Adrenal gland (tissue), 12 donors: ENCODE results near the gene PPP2R5B. TPM values are rescaled to one million over a fixed set of nuclear protein-coding genes. Genes with fewer than 3 reads are reported as not detected.

ENCODE experiments used
- DNase-seq, 7 donors: peaks; one replicate each; pipeline ENCODE4 v3.0.0-alpha.2; 2019 to 2020
- H3K27ac ChIP-seq, 5 donors: fragments of 200-600 bp; sonication (generic) in 4 of 5; 1 replicate in 3 of 5; 2 replicates in 2 of 5; pipeline versions ENCODE4 v1.5.1 to v1.8.0; 2016 to 2020; ENCODE audit warnings: mild to moderate bottlenecking in 1 of 5
- H3K27me3 ChIP-seq: fragments of 200-600 bp; 2 replicates; pipeline ENCODE4 v1.8.0; 2021
- H3K36me3 ChIP-seq, 2 donors: fragments of 200-600 bp; replicated peaks in 1 of 2; 1 replicate in 1 of 2; 2 replicates in 1 of 2; pipeline versions ENCODE4 v1.5.1 to v1.8.0; 2018 to 2022
- H3K4me1 ChIP-seq, 2 donors: fragments of 200-600 bp; replicated peaks in 1 of 2; 1 replicate in 1 of 2; 2 replicates in 1 of 2; pipeline versions ENCODE4 v1.5.1 to v1.8.0; 2018 to 2021
- H3K4me3 ChIP-seq, 4 donors: fragments of 200-600 bp; sonication (generic) in 3 of 4; one replicate each; pipeline ENCODE4 v1.5.1; 2016 to 2018
- H3K9me3 ChIP-seq, 3 donors: fragments of 200-600 bp; sonication (generic) in 1 of 3; replicated peaks in 1 of 3; 1 replicate in 2 of 3; 2 replicates in 1 of 3; pipeline versions ENCODE4 v1.5.1 to v1.8.0; 2016 to 2021
- POLR2A ChIP-seq, 2 donors: fragments of 450-650 bp; IDR thresholded peaks; one replicate each; pipeline ENCODE4 v1.6.1; 2017; ENCODE audit warnings: antibody characterized with exemption in 2 of 2, mild to moderate bottlenecking in 2 of 2, moderate library complexity in 1 of 2
- WGBS, 4 donors: extraction: QIAGEN DNeasy Blood & Tissue Kit in 2 of 4; methylation state at CpG; one replicate each; pipeline versions ENCODE4 v1.1.5 to v1.1.7; 2013 to 2017; 5-methylcytosine and 5-hydroxymethylcytosine counted together
- intact Hi-C, 2 donors: fragments of 100-400 bp; cut with DNase I; formaldehyde crosslinking; loops; one replicate each; pipeline versions ENCODE4 v1.14.1 to v1.15.0; 2022 to 2023
- polyA plus RNA-seq, 3 donors: library from polyadenylated mRNA; stranded (reverse); fragments of 200-250 nt in 2 of 3; fragments of 350-450 nt in 1 of 3; fragmentation: Illumina TruSeq in 1 of 3; extraction: RNeasy Lipid Tissue Mini Kit (QIAGEN cat#74804) in 1 of 3; gene quantifications; one replicate each; pipeline ENCODE4 v1.2.3, GENCODE V29; 2013 to 2014
- total RNA-seq, 9 donors: library from RNA; depleted of rRNA in 4 of 9; stranded (reverse); fragments of >200 nt in 4 of 9; fragments of 120-200 nt in 1 of 9; fragmentation: NEBNext Ultra II Directional in 1 of 9; extraction: Animal tissue kit (Norgen Biotek cat#: 25700) in 1 of 9; gene quantifications; one replicate each; pipeline versions ENCODE4 v1.1.0 to v1.2.4, GENCODE V29; 2013 to 2023
- TF ChIP-seq, protein P1 (sequence below), 6 experiments: fragments of 450-650 bp in 4 of 6; fragments of 200-600 bp in 2 of 6; sonication (generic) in 1 of 6; IDR thresholded peaks; 1 replicate in 5 of 6; 2 replicates in 1 of 6; pipeline versions ENCODE4 v1.5.1 to v1.8.0; 2016 to 2021; ENCODE audit warnings: antibody characterized with exemption in 6 of 6, mild to moderate bottlenecking in 2 of 6, moderate library complexity in 1 of 6
- donor health status: healthy with polysubstance abuse.
- donor health status: Bipolar disorder and iron deficiency.
- donor health status: DM: yes; HTN: yes; CAD: no.
- donor health status: DM: no; HTN: no; CAD: no.
- donor health status: DM: no; HTN: no; CAD: no.
- donor health status: DM: yes; HTN: yes; CAD: no.

Gene PPP2R5B
- total and polyA plus RNA-seq, 12 donors: 7.8 to 51.3 (median 21.2) TPM

DNA sequence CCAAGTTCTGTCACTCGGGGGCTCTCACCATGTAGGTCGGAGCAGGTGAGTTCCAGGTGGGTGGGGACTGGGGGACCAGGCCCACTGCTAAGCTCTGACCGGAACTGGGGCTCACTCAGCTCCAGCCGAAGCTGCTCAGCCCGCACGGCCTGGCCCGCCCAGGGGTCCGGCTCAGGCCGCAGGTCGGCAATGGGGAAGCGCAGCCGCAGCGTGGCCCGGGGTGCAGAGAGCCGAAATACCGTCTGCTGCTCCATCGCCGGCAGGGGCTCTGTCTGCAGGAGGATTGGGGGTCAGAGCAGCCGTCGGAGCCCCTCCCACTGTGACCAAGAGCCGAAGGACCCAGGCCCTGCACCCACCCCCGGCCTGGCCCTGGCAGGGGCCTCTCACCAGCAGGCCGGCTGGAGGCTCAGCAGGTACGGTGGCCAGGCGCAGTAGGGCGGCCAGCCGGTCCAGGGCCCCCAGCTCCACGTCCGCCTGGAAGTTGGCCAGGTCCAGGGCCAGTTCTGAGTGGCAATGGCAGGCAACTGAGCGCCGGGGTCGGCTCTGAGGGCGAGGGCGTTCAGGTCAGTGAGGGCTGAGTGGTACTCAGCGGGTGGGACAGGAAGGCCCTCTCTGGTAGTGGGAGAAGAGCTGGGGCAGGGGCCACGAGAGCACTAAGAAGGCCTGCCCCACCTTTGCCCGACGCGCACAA is 14.7 kb upstream of the PPP2R5B start:
- intact Hi-C loops: no loop called here
- H3K4me1 ChIP-seq: no peaks in the 10 kb centered on the region
- no peaks in the 10 kb centered on the region for H3K27me3 ChIP-seq
- WGBS, 4 donors: 92 to 100% (median 92%) methylated on average over 4 to 39 of the region's 39 CpGs
- no peak overlapping the region for H3K27ac ChIP-seq
- no peak for TF ChIP-seq POLR2A (IDR thresholded peaks at IDR 0.05)
- TF ChIP-seq, protein P1, sequence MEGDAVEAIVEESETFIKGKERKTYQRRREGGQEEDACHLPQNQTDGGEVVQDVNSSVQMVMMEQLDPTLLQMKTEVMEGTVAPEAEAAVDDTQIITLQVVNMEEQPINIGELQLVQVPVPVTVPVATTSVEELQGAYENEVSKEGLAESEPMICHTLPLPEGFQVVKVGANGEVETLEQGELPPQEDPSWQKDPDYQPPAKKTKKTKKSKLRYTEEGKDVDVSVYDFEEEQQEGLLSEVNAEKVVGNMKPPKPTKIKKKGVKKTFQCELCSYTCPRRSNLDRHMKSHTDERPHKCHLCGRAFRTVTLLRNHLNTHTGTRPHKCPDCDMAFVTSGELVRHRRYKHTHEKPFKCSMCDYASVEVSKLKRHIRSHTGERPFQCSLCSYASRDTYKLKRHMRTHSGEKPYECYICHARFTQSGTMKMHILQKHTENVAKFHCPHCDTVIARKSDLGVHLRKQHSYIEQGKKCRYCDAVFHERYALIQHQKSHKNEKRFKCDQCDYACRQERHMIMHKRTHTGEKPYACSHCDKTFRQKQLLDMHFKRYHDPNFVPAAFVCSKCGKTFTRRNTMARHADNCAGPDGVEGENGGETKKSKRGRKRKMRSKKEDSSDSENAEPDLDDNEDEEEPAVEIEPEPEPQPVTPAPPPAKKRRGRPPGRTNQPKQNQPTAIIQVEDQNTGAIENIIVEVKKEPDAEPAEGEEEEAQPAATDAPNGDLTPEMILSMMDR (IDR thresholded peaks at IDR 0.05): no peak
- H3K9me3 ChIP-seq: no peaks in the 10 kb centered on the region
- H3K36me3 ChIP-seq: peaks cover 0 to 93% of the 10 kb centered on the region in 2 donors
- no peak overlapping the region for H3K4me3 ChIP-seq
- no peak for DNase-seq

DNA sequence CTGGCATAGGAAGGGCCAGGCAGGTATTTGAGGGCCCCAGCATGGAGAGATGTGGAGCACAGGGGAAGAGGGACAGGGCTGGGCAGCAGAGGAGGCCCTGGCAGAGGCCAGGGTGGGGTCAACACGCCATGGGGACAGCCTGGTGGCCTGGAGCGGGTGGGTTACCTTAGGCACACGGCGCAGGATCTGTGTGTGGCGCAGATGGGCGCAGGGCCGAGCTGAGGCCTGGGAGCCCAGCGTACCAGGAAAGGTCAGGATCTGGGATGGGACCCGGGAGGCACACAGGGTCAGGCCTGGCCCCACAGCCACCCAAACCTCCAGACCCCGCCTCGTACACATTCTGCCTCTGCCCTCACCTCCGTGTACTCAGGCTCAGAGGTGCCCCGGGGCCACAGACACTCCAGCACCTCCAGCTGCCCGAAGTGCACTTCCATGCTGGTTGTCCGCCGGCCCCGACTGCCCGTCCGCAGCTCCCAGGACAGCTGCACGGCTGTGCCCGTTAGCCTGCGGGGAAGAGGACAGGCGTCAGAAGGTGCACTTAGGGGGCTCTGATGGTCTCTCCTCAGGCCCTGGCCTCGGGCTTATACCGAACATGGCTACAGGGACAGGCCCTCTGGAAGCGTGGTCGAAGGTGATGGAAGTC is 13.9 kb upstream of the PPP2R5B start:
- intact Hi-C loops: no loop called here
- Histone ChIP-seq H3K4me1 (peaks cover 0 to 6% of the 10 kb centered on the region in 2 donors), H3K9me3 (no peaks in the 10 kb centered on the region), H3K4me3 (no peak overlapping the region), H3K27me3 (no peaks in the 10 kb centered on the region), H3K27ac (no peak overlapping the region), H3K36me3 (peaks cover 0 to 87% of the 10 kb centered on the region in 2 donors)
- 91 to 95% (median 93%) methylated on average over 13 to 27 of the region's 27 CpGs for WGBS, 4 donors
- no peak for TF ChIP-seq POLR2A (IDR thresholded peaks at IDR 0.05)
- TF ChIP-seq, protein P1 (IDR thresholded peaks at IDR 0.05): no peak
- DNase-seq: no peak

DNA sequence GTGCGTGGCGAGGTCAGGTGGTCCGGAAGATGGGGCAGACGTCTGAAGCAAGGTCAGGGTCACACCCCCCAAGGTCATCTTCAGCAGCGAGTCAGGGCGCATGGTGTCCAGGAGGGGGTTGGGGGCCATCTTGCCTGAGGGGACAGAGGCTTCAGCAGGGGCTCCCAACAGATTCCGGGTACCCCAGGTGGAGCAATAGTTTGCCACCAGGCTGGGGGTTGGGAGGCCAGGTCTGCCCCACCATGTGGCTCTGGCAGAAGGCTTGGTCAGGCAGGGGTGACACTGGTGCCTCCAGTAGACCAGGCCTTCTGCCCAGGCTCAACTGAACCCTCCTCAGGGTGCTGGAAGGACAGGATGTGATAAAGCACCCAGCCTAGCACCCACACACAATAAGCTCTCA is 13.3 kb upstream of the PPP2R5B start:
- H3K27me3 ChIP-seq: no peaks in the 10 kb centered on the region
- no peak for DNase-seq
- TF ChIP-seq, protein P1 (IDR thresholded peaks at IDR 0.05): no peak
- H3K36me3 ChIP-seq: peaks cover 0 to 81% of the 10 kb centered on the region in 2 donors
- no peak overlapping the region for H3K27ac ChIP-seq
- no peak overlapping the region for H3K4me3 ChIP-seq
- WGBS, 4 donors: 65 to 72% (median 67%) methylated on average over 6 to 7 of the region's 7 CpGs
- H3K9me3 ChIP-seq: no peaks in the 10 kb centered on the region
- H3K4me1 ChIP-seq: peaks cover 0 to 11% of the 10 kb centered on the region in 2 donors
- intact Hi-C loops: no loop called here

DNA sequence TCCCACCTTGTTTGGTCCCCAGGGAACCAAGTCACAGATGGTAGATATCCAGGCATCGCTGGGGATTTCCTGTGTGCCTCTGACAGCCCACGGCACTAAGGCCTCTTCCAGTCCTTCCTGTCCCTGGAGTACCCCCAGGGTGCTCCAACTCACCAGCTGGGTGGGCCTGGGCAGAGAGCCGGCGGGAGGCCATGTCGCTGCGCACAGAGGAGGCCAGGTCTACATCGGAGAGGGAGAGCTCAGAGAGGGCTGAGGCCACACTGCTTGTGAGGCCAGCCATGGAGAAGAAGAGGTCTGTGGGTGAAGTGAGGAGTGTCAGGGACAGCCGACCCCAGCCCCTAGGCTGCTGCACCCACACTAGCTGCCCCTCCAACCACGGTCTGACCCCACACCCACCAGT is 12.8 kb upstream of the PPP2R5B start:
- Histone ChIP-seq H3K36me3 (peaks cover 0 to 75% of the 10 kb centered on the region in 2 donors), H3K27me3 (no peaks in the 10 kb centered on the region), H3K4me3 (no peak overlapping the region), H3K9me3 (no peaks in the 10 kb centered on the region), H3K27ac (no peak overlapping the region), H3K4me1 (peaks cover 0 to 15% of the 10 kb centered on the region in 2 donors)
- WGBS, 4 donors: 86 to 94% (median 92%) methylated on average over 7 to 9 of the region's 9 CpGs
- TF ChIP-seq, protein P1 (IDR thresholded peaks at IDR 0.05): no peak
- no peak for DNase-seq
- intact Hi-C loops: no loop called here
